GM18499 (cell line): Measurements from ENCODE around the gene ABR.

Experiments
- ATAC-seq: cut with Tn5 transposase; IDR thresholded peaks from one replicate; pipeline ENCODE4 v1.9.1; 2021; ENCODE audit warnings: moderate number of reproducible peaks; ENCODE audit not compliant: insufficient read depth, unreplicated experiment

ABR gene

GRCh38 chr17:1018547-1018946, 161.2 kb downstream of the ABR start:
- no peak for ATAC-seq

- no peak for ATAC-seq
These were observed 166.1 kb downstream of the ABR start for GRCh38 chr17:1013729-1014090.

- no peak for ATAC-seq
These were observed 166.7 kb downstream of the ABR start for GRCh38 chr17:1012823-1013728.

- no peak for ATAC-seq
These were observed 167.7 kb downstream of the ABR start for GRCh38 chr17:1011760-1012735.

GRCh38 chr17:1011138-1011537, 168.6 kb downstream of the ABR start:
- ATAC-seq = no peak

GRCh38 chr17:1010586-1010985, 169.2 kb downstream of the ABR start:
- no peak for ATAC-seq

- no peak for ATAC-seq
These were observed 169.7 kb downstream of the ABR start for GRCh38 chr17:1010086-1010450.

GRCh38 chr17:1009229-1010085, 170.3 kb downstream of the ABR start:
- ATAC-seq = no peak

- ATAC-seq = no peak
These were observed 171.6 kb downstream of the ABR start for GRCh38 chr17:1008008-1008761.

GRCh38 chr17:1007310-1008007, 172.3 kb downstream of the ABR start:
- no peak for ATAC-seq

GRCh38 chr17:1006054-1006453, 173.7 kb downstream of the ABR start:
- no peak for ATAC-seq

- no peak for ATAC-seq
These were observed 174.3 kb downstream of the ABR start for GRCh38 chr17:1005361-1005946.

- no peak for ATAC-seq
These were observed 174.9 kb downstream of the ABR start for GRCh38 chr17:1004769-1005295.

- no peak for ATAC-seq
These were observed 175.6 kb downstream of the ABR start for GRCh38 chr17:1003972-1004768.

GRCh38 chr17:1003633-1003971, 176.2 kb downstream of the ABR start:
- ATAC-seq = no peak

GRCh38 chr17:1002771-1003555, 176.8 kb downstream of the ABR start:
- no peak for ATAC-seq

GRCh38 chr17:1002412-1002753, 177.4 kb downstream of the ABR start:
- no peak for ATAC-seq
